Measurements from ENCODE around the gene XKRX. TPM values are rescaled to one million over a fixed set of nuclear protein-coding genes. Genes with fewer than 3 reads are reported as not detected.

The XKRX gene
- total RNA-seq, 1 donor from 2014 or later: not detected

DNA sequence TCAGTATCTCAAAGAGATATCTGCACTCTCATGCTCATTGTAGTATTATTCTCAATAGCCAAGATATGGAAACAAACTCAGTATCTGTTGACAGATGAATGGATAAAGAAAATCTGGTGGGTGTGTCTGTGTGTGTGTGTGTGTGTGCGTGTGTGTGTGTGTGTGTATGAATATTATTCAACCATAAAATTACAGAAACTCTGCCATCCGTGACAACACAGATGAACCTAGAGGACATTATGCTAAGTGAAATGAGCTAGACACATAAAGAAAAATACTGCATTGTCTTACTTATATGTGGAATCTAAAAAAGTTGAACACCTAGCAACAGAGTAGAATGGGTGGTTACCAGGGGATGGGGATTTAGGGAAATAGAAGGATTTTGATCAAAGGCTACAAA lies 13.2 kb downstream of the XKRX start:
- FAIRE-seq (no peak), DNase-seq (ENCODE audit: low read depth) (no peak)
- H4K20me1 ChIP-seq (ENCODE audit: insufficient read depth, low read length): no peaks in the 10 kb centered on the region
- no peak overlapping the region for H3K27ac ChIP-seq (ENCODE audit: low read depth, low read length)
- H2AFZ ChIP-seq (ENCODE audit: low read depth, low read length): no peak overlapping the region
- H3K4me2 ChIP-seq (ENCODE audit: low read length): no peak overlapping the region
- H3K4me1 ChIP-seq (ENCODE audit: insufficient read depth, low read length): peaks cover 9% of the 10 kb centered on the region
- no peak overlapping the region for H3K9ac ChIP-seq (ENCODE audit: low read length)
- H3K27me3 Mint-ChIP-seq (ENCODE audit: low read depth, unreplicated experiment): no peaks in the 10 kb centered on the region
- no peak overlapping the region for H3K4me3 ChIP-seq (ENCODE audit: insufficient read depth, low read depth, low read length)
- H3K79me2 ChIP-seq (ENCODE audit: insufficient read depth, low read length): no peaks in the 10 kb centered on the region
- no peaks in the 10 kb centered on the region for H3K36me3 Mint-ChIP-seq (ENCODE audit: low read depth, unreplicated experiment)
- TF ChIP-seq, protein P1, sequence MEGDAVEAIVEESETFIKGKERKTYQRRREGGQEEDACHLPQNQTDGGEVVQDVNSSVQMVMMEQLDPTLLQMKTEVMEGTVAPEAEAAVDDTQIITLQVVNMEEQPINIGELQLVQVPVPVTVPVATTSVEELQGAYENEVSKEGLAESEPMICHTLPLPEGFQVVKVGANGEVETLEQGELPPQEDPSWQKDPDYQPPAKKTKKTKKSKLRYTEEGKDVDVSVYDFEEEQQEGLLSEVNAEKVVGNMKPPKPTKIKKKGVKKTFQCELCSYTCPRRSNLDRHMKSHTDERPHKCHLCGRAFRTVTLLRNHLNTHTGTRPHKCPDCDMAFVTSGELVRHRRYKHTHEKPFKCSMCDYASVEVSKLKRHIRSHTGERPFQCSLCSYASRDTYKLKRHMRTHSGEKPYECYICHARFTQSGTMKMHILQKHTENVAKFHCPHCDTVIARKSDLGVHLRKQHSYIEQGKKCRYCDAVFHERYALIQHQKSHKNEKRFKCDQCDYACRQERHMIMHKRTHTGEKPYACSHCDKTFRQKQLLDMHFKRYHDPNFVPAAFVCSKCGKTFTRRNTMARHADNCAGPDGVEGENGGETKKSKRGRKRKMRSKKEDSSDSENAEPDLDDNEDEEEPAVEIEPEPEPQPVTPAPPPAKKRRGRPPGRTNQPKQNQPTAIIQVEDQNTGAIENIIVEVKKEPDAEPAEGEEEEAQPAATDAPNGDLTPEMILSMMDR (IDR thresholded peaks at IDR 0.05; ENCODE audit: insufficient read depth, low read depth, low read length): no peak
- peaks cover 12% of the 10 kb centered on the region for H3K4me1 Mint-ChIP-seq (ENCODE audit: low read depth, unreplicated experiment)
- no peaks in the 10 kb centered on the region for H3K27me3 ChIP-seq (ENCODE audit: insufficient read depth, low read length)
- H3K27ac Mint-ChIP-seq (ENCODE audit: unreplicated experiment): no peak overlapping the region
- H3K9me3 Mint-ChIP-seq (ENCODE audit: unreplicated experiment): peaks cover 2% of the 10 kb centered on the region
- no peaks in the 10 kb centered on the region for H3K36me3 ChIP-seq (ENCODE audit: insufficient read depth, low read length)
- H3K9me3 ChIP-seq (ENCODE audit: insufficient read depth, low read depth, low read length): no peaks in the 10 kb centered on the region
- H3K4me3 Mint-ChIP-seq (ENCODE audit: unreplicated experiment): no peak overlapping the region

DNA sequence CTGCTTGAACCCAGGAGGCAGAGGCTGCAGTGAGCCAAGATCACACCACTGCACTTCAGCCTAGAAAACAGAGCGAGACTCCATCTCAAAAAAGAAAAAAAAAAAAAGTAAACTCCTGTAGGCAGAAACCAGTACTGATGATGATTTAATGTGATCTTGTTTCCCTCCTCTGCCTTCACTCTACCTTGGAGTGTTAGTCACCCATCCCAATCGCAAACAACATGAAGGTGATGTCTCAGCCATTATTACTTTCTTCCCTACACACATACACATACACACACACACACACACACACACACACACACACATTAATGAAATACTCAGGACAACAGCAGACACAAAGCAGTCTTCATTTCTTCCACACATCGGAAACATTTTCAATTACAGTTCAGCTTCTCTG lies 15.6 kb downstream of the XKRX start:
- Mint-ChIP-seq H3K27me3 (ENCODE audit: low read depth, unreplicated experiment) (no peaks in the 10 kb centered on the region), H3K9me3 (ENCODE audit: unreplicated experiment) (peaks cover 2% of the 10 kb centered on the region), H3K4me1 (ENCODE audit: low read depth, unreplicated experiment) (peaks cover 12% of the 10 kb centered on the region), H3K36me3 (ENCODE audit: low read depth, unreplicated experiment) (no peaks in the 10 kb centered on the region), H3K4me3 (ENCODE audit: unreplicated experiment) (no peak overlapping the region), H3K27ac (ENCODE audit: unreplicated experiment) (no peak overlapping the region)
- no peak overlapping the region for H3K9ac ChIP-seq (ENCODE audit: low read length)
- no peaks in the 10 kb centered on the region for H3K9me3 ChIP-seq (ENCODE audit: insufficient read depth, low read depth, low read length)
- H4K20me1 ChIP-seq (ENCODE audit: insufficient read depth, low read length): no peaks in the 10 kb centered on the region
- no peak overlapping the region for H3K4me2 ChIP-seq (ENCODE audit: low read length)
- FAIRE-seq (no peak), DNase-seq (ENCODE audit: low read depth) (no peak)
- no peak overlapping the region for H3K27ac ChIP-seq (ENCODE audit: low read depth, low read length)
- TF ChIP-seq EZH2 (IDR thresholded peaks at IDR 0.05; ENCODE audit: insufficient read depth, low read length): no peak
- TF ChIP-seq, protein P1 (IDR thresholded peaks at IDR 0.05; ENCODE audit: insufficient read depth, low read depth, low read length): no peak
- no peaks in the 10 kb centered on the region for H3K79me2 ChIP-seq (ENCODE audit: insufficient read depth, low read length)
- H2AFZ ChIP-seq (ENCODE audit: low read depth, low read length): no peak overlapping the region
- H3K36me3 ChIP-seq (ENCODE audit: insufficient read depth, low read length): no peaks in the 10 kb centered on the region
- H3K4me3 ChIP-seq (ENCODE audit: insufficient read depth, low read depth, low read length): no peak overlapping the region
- peaks cover 9% of the 10 kb centered on the region for H3K4me1 ChIP-seq (ENCODE audit: insufficient read depth, low read length)
- no peaks in the 10 kb centered on the region for H3K27me3 ChIP-seq (ENCODE audit: insufficient read depth, low read length)

DNA sequence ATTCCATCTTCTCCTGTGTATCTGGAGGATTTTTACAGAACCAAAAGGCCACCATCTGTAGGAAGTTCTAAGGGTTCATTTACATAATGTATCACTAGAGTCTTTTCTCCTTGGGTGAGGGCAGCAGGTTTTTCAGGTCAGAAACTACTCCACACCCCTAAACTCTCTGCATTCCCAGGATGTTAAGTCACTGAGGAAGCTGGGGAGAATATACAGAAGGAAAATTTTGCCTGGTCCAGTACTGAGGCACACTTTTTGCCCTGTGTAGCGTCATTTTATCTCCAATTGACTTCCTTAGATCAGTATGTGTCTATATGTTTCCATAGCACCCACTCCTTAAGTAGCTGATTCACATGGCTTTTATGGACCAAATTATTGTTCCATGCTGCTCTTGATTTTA lies 17.0 kb downstream of the XKRX start:
- peak overlapping the region; percentile 52 for H3K4me2 ChIP-seq (ENCODE audit: low read length)
- DNase-seq (ENCODE audit: low read depth): peak; percentile 3
- H3K4me3 ChIP-seq (ENCODE audit: insufficient read depth, low read depth, low read length): no peak overlapping the region
- H3K36me3 Mint-ChIP-seq (ENCODE audit: low read depth, unreplicated experiment): no peaks in the 10 kb centered on the region
- H3K9me3 ChIP-seq (ENCODE audit: insufficient read depth, low read depth, low read length): no peaks in the 10 kb centered on the region
- H3K4me1 Mint-ChIP-seq (ENCODE audit: low read depth, unreplicated experiment): peaks cover 12% of the 10 kb centered on the region
- H3K27me3 ChIP-seq (ENCODE audit: insufficient read depth, low read length): no peaks in the 10 kb centered on the region
- FAIRE-seq: peak; percentile 62
- no peak overlapping the region for H3K9ac ChIP-seq (ENCODE audit: low read length)
- peaks cover 9% of the 10 kb centered on the region for H3K4me1 ChIP-seq (ENCODE audit: insufficient read depth, low read length)
- no peaks in the 10 kb centered on the region for H3K27me3 Mint-ChIP-seq (ENCODE audit: low read depth, unreplicated experiment)
- H3K79me2 ChIP-seq (ENCODE audit: insufficient read depth, low read length): no peaks in the 10 kb centered on the region
- H4K20me1 ChIP-seq (ENCODE audit: insufficient read depth, low read length): no peaks in the 10 kb centered on the region
- H3K27ac ChIP-seq (ENCODE audit: low read depth, low read length): no peak overlapping the region
- no peak overlapping the region for H2AFZ ChIP-seq (ENCODE audit: low read depth, low read length)
- H3K27ac Mint-ChIP-seq (ENCODE audit: unreplicated experiment): no peak overlapping the region
- peaks cover 2% of the 10 kb centered on the region for H3K9me3 Mint-ChIP-seq (ENCODE audit: unreplicated experiment)
- no peaks in the 10 kb centered on the region for H3K36me3 ChIP-seq (ENCODE audit: insufficient read depth, low read length)
- no peak overlapping the region for H3K4me3 Mint-ChIP-seq (ENCODE audit: unreplicated experiment)
- TF ChIP-seq, protein P1 (IDR thresholded peaks at IDR 0.05; ENCODE audit: insufficient read depth, low read depth, low read length): no peak
- TF ChIP-seq EZH2 (IDR thresholded peaks at IDR 0.05; ENCODE audit: insufficient read depth, low read length): no peak

All from astrocyte (in vitro differentiated cells and primary cell).